SH-SY5Y (cell line): Measurements from ENCODE around the gene CCNE1.

Experiments used
- GATA2 ChIP-seq: IDR thresholded peaks from 2 replicates; pipeline ENCODE4 v1.6.1; 2011; ENCODE audit warnings: mild to moderate bottlenecking, low read depth, low read length
- GATA3 ChIP-seq: IDR thresholded peaks from 2 replicates; pipeline ENCODE4 v1.6.1; 2011; ENCODE audit warnings: low read depth, mild to moderate bottlenecking, low read length, moderate library complexity

The CCNE1 gene

DNA sequence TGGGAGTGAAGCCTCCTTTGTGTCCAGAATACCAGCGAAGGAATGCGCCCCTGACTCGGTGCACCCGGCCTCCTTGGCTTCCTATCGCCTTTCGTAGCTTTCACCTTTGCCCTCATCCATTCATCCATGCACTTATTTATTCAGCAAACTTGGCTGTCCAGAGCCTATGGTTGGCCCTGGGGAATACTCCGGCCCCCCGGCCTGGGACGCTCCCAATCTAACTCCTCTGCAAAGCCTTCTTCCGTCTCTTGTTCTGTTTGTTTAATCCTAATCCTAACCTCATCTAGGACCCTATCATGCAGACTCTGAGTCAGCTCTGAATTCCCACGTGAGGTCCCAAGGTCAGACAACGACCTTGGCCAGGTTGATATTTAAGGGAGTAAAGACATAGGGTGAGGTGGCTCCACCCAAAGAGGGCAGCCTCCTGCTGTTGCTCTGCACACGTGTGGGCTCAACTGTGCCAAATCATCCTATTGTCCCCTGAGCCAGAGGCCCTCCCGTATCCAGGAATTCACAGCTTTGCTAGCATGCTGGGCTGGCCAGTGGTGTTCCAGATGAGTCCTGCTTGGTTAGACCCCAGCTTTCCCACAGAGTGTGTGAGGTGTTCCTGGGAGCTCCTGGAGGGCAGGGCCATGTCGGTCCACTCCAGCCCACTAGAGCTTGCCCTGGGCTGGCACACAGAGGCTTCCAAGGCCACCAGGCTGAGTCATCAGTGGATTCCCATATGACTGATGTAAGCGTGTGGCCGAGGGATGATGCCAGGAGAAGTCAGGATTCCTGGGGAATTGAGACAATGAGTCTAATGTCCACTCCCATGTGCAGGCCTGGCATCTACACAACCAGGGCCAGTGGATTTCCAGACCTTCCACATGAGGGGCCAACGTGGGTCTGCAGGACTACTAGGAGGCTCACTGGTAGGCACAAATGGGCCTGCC is 6.5 kb upstream of the CCNE1 start:
- no peak for TF ChIP-seq GATA3
- no peak for TF ChIP-seq GATA2

DNA sequence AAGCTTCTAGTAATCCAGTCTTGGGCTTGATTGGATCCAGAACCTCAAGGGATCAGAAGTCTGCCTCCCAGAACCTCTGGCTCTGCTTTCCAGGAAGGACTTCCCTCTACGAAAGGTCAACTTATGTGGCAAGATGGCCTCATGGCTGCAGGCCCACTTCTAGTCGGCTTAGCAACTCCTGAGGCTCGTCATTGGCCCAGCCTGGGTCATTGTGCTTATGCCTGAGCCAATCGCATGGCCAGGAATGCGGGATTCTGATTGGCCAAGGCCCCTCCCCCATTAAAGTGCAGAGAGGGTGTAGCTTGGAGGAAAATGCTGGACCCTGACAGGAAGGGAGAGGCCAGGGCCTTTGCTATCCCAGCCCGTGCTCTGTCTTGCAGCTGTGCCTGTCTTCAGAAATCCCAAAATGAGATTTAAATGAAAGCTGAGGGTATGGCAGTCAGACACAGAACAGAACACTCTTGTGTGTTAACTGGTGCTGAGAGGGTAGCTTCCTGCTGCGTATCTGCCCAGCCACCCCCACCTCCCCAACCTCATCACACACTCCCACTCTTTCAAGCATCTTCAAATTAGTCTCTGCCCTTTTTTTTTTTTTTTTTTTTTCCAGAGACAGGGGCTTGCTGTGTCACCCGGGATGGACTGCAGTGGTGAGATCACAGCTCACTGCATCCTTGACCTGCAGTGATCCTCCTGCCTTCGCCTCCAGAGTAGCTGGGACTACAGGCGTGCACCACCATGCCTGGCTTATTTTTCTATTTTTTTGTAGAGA is 5.5 kb upstream of the CCNE1 start:
- no peak for TF ChIP-seq GATA3
- TF ChIP-seq GATA2 = no peak

DNA sequence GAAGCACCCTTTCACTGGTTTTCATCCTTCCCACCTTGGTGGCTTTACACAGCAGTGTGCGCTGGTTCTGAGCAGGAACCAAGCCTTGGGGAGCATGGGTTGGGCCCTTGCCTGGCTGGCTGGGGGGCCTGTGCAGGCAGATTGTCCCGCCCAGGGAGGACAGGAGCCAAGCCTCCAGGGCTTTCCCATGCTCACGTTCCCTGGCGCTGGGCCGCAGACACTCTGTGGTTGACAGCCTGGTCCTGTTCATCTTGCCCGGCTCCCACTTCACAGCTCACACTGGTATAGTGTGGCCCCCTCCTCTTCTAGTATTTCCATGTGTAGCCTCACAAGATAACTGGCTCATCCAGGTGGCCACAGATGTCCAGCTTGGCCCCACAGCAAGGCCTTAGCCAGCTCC is 4.6 kb upstream of the CCNE1 start:
- TF ChIP-seq GATA2 = no peak
- TF ChIP-seq GATA3 = no peak

GRCh38 chr19:29807870-29808405 is 3.9 kb upstream of the CCNE1 start:
- TF ChIP-seq GATA2 = no peak
- TF ChIP-seq GATA3 = no peak

DNA sequence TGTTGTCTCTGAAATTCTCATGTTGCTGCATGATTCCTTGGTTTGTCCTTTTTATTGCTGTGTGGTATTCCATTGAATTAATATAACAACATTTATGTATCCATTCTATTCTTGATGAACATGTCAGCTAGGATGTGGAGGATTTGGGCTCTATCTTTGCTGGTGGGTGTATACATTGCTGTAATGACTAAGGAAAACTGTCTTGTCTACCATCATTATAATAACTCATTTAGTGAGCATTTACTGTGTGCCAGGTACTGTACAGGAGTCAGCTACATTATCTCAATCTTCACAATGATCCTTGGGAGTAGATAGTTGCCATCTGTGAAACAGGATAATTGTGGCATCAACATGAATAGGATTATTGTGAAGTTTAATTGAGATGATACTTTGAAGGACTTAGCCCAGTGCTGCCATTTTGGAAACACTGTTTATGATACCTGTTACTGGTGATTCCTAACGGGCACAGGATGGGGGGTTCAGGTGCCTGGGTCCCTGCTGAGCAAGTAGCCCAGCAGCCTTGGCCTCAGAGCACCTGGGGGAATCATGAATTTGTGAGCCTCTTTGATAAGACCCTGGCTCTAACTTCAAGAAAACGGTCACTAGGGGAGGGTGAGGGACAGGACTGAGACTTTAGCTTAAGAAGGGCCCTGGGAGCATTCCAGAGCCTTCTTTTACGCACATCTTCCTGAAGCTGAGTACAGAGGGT is 1.8 kb upstream of the CCNE1 start:
- TF ChIP-seq GATA2 = no peak
- TF ChIP-seq GATA3 = no peak

- TF ChIP-seq GATA3 (no peak), GATA2 (no peak)
Measured at GRCh38 chr19:29810504-29810871, 1.3 kb upstream of the CCNE1 start.

DNA sequence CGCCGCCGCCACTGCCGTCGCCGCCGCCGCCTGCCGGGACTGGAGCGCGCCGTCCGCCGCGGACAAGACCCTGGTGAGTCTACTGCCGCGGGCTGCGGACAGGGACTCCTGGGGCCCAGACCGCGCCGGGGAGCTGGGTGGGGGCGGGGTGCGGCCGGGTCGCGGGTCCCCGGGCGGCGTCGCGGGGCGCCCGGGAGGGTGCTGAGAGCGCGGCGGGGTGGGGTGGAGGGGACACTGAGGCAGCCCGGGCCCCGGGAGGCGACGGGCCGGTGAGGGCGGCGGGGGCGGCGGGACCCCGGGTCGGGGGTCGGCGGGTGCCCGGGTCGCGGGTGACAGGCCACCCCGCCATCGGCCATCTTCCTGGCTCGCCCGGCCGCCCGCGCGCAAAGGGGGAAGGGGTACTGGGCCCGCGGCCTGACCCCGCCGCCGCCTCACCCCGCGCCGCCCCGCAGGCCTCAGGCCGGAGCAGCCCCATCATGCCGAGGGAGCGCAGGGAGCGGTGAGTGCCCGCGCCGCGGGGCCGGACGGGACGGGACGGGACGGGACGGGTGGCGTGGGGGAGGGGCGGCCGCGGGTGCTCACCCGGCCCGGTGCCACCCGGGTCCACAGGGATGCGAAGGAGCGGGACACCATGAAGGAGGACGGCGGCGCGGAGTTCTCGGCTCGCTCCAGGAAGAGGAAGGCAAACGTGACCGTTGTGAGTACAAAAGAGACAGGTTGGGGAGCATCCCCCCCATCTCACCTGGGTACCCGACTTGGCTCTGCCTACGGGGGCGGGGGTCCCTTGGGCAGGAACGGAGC is 489 bp downstream of the CCNE1 start:
- TF ChIP-seq GATA3 (no peak), GATA2 (no peak)

DNA sequence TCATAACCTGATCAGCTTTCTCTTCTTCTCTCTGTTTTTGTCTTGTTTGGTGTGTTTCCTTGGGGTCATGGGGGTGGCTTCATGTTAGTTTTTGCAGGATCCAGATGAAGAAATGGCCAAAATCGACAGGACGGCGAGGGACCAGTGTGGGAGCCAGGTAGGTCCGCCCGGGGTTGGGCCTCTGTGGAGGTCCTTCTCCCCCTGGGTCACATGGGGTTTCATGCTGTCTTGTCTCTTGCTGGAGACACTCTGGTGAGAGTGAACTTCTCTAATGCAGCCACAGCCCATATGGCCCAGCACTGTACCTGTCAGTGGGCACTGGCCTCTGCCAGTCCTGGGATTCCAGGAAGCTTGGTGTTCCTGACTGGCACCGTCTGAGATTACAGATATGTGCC is 1.1 kb downstream of the CCNE1 start:
- TF ChIP-seq GATA2 (no peak), GATA3 (no peak)

DNA sequence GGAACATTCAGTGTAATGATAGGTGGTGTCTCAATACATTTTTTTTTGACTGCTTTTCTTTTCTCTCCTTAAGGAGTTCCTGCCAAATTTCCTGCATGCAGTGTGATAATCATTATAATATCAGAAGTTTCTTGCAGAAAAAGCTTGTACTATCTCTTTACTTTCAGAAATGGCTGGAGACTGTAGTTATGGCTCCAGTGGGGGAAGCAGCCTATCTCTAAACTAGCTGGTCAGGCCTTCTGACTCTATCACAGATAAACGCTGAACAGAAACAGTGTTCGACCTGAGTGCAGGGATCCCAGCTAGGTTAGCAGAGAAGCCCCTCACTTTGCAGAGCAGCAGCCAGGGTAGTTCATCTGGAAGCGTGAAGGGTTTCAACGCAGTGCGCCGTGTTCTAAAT is 1.9 kb downstream of the CCNE1 start:
- TF ChIP-seq GATA2 (no peak), GATA3 (no peak)

DNA sequence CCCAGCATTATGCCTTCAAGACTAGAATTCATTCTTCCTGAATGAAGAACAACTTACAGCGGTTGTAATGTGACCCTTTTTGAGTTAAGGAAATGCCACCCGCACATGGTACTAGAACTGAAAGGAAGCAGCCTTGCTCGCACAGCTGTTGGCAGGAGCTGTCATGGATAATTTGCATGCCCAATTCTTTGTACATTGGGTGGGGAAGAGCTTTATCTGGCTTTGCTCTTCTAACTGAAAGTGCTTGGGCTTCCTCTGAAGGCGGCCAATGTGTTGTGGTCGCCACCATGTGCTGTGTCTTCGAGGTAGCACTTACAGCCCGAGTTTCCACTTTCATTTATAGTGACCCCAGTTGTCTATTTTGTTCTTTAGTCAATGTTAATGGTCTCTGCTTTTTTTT is 3.4 kb downstream of the CCNE1 start:
- TF ChIP-seq GATA3 (no peak), GATA2 (no peak)

GRCh38 chr19:29817316-29817715 is 5.5 kb downstream of the CCNE1 start:
- TF ChIP-seq GATA2 = no peak
- no peak for TF ChIP-seq GATA3

GRCh38 chr19:29819300-29819699 is 7.5 kb downstream of the CCNE1 start:
- TF ChIP-seq GATA3 = no peak
- TF ChIP-seq GATA2 = no peak

- TF ChIP-seq GATA2 (no peak), GATA3 (no peak)
Measured at GRCh38 chr19:29819986-29820385, 8.2 kb downstream of the CCNE1 start.

DNA sequence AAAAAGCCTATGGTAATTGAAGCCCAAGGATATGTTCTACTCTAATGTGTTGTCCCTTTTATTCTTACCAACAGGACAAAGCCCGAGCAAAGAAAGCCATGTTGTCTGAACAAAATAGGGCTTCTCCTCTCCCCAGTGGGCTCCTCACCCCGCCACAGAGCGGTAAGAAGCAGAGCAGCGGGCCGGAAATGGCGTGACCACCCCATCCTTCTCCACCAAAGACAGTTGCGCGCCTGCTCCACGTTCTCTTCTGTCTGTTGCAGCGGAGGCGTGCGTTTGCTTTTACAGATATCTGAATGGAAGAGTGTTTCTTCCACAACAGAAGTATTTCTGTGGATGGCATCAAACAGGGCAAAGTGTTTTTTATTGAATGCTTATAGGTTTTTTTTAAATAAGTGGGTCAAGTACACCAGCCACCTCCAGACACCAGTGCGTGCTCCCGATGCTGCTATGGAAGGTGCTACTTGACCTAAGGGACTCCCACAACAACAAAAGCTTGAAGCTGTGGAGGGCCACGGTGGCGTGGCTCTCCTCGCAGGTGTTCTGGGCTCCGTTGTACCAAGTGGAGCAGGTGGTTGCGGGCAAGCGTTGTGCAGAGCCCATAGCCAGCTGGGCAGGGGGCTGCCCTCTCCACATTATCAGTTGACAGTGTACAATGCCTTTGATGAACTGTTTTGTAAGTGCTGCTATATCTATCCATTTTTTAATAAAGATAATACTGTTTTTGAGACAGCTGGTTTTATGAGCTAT is 12.0 kb downstream of the CCNE1 start:
- TF ChIP-seq GATA3 (no peak), GATA2 (no peak)
